Activated naive CD8-positive, alpha-beta T cell treated with anti-CD3 and anti-CD28 coated beads, Interleukin-2, amount 50 U/mL, for 24 hours (primary cell): ENCODE results near the gene ZFP92.
A peak's percentile ranks its signal among the peaks of the same experiment; 100 is the strongest.

Experiments used
- ATAC-seq: fragments of 150-1000 bp; cut with Tn5 transposase; one replicate; pipeline ENCODE4 v1.10.0; 2021
- DNase-seq: peaks from one replicate; pipeline ENCODE4 v3.0.0; 2021
- H3K27ac Mint-ChIP-seq: one replicate; pipeline ENCODE4 v1.8.0; 2021; ENCODE audit warnings: mild to moderate bottlenecking, mixed read lengths
- H3K27me3 Mint-ChIP-seq: one replicate; pipeline ENCODE4 v1.8.0; 2021; ENCODE audit warnings: mixed read lengths
- H3K36me3 Mint-ChIP-seq: one replicate; pipeline ENCODE4 v1.8.0; 2021; ENCODE audit warnings: low read depth, mixed read lengths
- H3K4me1 Mint-ChIP-seq: one replicate; pipeline ENCODE4 v1.8.0; 2021; ENCODE audit warnings: mixed read lengths
- H3K4me3 Mint-ChIP-seq: one replicate; pipeline ENCODE4 v1.8.0; 2021; ENCODE audit warnings: mild to moderate bottlenecking, moderate library complexity, mixed read lengths
- H3K9me3 Mint-ChIP-seq: one replicate; pipeline ENCODE4 v1.8.0; 2021; ENCODE audit warnings: mixed read lengths

Gene ZFP92, protein sequence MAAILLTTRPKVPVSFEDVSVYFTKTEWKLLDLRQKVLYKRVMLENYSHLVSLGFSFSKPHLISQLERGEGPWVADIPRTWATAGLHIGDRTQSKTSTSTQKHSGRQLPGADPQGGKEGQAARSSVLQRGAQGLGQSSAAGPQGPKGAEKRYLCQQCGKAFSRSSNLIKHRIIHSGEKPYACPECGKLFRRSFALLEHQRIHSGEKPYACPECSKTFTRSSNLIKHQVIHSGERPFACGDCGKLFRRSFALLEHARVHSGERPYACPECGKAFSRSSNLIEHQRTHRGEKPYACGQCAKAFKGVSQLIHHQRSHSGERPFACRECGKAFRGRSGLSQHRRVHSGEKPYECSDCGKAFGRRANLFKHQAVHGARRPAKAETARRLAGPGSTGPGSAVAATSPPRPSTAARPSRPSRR

DNA sequence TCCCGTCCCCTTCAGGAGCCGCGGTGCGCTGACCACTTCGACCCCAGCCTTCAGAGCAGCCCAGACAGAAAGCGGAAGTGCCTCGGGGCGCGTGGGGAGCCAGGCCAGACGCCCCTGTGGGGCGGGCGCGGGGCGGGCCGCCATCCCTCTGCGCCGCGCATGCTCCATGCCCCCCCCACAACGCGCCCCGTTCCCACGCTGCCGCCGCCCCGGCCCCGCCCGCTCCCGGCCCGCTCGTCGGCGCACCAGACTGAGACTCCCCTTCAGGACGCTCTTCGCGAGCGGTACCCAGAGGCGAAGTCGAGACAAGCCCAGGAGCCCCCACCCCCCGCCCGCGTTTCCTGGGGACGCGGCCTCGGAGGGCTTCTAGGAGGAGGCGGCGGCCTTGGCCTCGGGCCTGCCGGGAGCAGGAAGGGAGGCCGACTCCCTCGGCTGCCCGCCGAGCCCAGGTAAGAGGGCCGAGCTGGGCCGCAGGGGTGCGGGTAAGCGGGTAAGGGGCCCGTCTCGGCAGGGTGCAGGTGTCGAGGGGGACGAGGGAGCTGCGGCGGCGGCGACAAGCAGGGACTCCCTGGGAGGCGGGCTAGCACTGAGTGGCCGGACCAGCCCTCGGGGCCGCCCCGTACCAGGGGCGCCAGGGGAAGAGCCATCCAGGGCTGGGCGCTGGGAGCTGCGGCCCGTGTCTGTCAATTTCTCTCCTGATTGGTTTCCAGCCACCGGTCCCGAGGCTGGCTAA, at the start of gene ZFP92:
TSS of gene ZFP92 (plus strand) at position 218 of the 733 bp plus-strand sequence. CDS start 6,851 bp downstream, outside the sequence.
- no peaks in the 10 kb centered on the region for H3K9me3 Mint-ChIP-seq
- ATAC-seq: peak; percentile 81

DNA sequence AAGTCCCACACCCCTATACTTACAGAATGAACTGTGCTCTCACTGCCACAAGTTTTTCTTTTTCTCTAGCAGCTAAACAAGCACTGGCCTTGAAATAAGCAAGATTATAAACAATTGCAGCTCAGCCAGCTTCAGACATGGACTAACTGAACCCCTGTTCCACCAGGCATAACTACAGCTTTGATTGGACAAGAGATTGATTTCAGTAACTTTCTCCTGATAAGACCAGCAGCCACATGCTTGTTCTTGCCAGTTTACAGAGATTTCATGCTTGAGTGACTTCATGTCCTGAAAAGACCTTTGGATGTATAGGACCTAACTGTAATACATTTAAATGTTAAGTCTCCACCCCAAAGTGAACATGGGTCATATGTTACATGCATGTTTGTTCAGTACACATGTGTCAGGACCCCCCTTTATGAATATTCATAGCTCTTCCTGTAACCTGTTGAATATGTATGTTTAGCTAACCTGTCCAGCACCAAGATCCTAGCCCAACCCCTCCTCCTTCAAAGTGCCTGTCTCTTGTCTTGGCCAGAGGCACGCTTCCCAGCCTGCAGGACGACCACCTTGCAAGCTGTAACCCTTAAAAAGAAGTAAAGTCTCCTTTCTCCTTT, 49.4 kb upstream of the ZFP92 start:
- H3K36me3 Mint-ChIP-seq: no peaks in the 10 kb centered on the region
- no peak overlapping the region for H3K4me3 Mint-ChIP-seq
- H3K27me3 Mint-ChIP-seq: no peaks in the 10 kb centered on the region
- ATAC-seq: no peak
- DNase-seq: no peak
- H3K27ac Mint-ChIP-seq: no peak overlapping the region
- no peaks in the 10 kb centered on the region for H3K9me3 Mint-ChIP-seq
- no peaks in the 10 kb centered on the region for H3K4me1 Mint-ChIP-seq

More for the DNA sequence above, at the start of gene ZFP92:
- no peaks in the 10 kb centered on the region for H3K36me3 Mint-ChIP-seq
- no peak within 1 kb of the TSS for H3K27ac Mint-ChIP-seq
- H3K4me3 Mint-ChIP-seq: peak within 1 kb of the TSS; percentile 73
- no peaks in the 10 kb centered on the region for H3K27me3 Mint-ChIP-seq
- H3K4me1 Mint-ChIP-seq: peaks cover 8% of the 10 kb centered on the region
- peak; percentile 50 for DNase-seq

DNA sequence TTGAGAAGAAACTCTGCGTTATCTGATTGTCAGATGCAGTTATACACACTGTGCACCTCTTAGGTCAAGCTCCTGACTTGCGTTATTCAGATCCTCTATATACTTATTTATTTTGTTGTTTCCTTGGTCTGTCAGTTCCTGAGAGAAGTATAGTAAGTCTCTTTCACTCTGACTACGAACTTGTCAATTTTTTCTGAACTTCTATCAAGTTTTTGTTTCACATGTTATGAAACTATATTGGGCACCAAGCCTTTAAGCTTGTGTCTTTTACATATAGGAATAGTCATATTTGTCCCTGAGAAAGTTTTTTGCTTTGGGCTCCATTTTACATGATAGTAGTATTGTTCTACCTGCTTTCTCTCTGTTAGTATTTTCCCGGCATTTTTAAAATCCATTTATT, 45.6 kb upstream of the ZFP92 start:
- ATAC-seq: no peak
- Mint-ChIP-seq H3K9me3 (no peaks in the 10 kb centered on the region), H3K36me3 (no peaks in the 10 kb centered on the region), H3K4me1 (peaks cover 4% of the 10 kb centered on the region), H3K27me3 (peaks cover 2% of the 10 kb centered on the region), H3K4me3 (no peak overlapping the region), H3K27ac (no peak overlapping the region)
- DNase-seq: no peak

DNA sequence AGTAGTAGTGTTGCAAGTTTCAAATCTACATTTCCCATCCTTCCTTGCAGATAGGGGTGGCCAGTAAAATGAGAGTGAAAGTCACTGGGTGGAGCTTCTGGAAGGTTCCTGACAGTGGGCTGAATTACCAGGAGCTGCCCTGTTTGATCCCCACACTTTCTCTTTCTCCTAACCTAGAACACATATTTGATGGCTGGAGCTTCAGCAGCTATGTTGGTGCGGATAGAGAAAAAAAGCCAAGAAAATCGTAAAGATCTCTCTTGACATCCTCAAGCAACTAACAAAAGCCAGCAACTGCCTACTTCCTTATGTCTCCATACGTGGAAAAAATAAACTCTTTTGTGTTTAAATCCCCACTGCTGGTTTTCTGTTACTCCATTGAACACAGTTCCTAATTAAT, 45.2 kb upstream of the ZFP92 start:
- Mint-ChIP-seq H3K4me1 (peaks cover 4% of the 10 kb centered on the region), H3K36me3 (no peaks in the 10 kb centered on the region), H3K27me3 (peaks cover 2% of the 10 kb centered on the region), H3K4me3 (no peak overlapping the region), H3K27ac (no peak overlapping the region), H3K9me3 (no peaks in the 10 kb centered on the region)
- ATAC-seq (no peak), DNase-seq (no peak)

DNA sequence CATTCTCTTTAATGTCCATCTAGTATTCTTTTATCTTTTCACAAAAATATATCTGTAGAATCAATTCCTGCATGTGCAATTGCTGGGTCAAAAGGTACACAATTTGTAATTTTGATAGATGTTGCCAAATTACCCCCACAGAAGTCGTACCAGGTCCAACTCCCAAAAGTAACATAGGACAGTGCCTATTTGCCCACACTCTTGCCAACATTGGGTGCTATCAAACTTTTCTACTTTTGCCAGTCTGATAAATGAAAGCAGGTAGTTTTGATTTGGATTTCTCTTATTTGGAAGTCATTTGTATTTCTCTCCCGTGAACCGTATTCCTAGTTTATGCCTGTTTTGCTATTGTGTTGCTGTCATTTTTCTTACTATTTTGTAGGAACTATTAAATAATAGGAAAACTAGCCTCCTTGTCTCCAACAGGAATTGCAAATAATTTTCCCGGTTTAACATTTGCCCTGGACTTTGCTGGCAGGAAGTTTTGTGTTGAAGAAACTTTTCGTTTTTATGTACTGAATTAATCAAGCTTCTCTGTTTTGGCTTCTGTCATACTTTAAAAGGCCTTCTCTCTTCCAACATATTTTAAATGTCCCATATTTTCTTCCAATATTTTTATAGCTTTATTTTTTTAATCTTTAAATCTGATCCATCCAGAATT, 44.3 kb upstream of the ZFP92 start:
- Mint-ChIP-seq H3K27ac (no peak overlapping the region), H3K9me3 (no peaks in the 10 kb centered on the region), H3K27me3 (peaks cover 2% of the 10 kb centered on the region), H3K4me1 (peaks cover 4% of the 10 kb centered on the region), H3K4me3 (no peak overlapping the region), H3K36me3 (no peaks in the 10 kb centered on the region)
- ATAC-seq (no peak), DNase-seq (no peak)

DNA sequence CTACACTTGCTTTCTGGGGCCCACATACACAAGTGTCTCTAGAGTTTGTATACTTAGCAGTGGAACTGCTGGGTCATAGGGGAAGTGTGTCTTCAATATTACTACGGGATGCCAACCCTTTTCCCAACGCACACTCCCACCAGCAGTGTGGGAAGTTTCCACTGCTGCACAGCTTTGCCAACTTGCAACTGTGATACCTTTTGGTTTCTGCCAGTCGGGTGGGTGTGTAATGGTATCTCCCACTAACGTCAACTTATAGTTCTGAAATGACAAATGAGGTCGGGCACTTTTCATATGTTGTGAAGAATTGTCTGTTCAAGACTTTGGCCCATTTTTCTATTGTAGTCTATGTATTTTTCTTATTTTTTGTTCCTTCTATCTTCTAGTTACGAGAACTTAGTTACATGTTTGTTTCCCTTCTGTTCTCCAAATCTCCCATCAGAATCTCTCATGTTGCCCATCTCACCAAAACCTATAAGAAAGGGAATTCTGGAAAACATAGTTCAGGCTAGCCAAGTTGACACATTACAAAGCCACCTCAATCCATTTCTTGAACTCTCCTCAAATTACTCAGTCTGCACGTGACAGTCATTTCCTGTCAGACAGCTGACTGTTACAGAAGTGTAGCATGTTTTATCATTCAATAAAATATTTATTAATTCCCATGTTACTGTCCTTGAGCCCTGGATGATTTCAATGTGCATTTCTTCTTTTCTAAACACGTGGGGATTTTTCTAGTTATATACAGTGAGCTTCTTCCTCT, 40.8 kb upstream of the ZFP92 start:
- Mint-ChIP-seq H3K36me3 (no peaks in the 10 kb centered on the region), H3K27ac (no peak overlapping the region), H3K9me3 (no peaks in the 10 kb centered on the region), H3K27me3 (peaks cover 2% of the 10 kb centered on the region), H3K4me1 (peaks cover 4% of the 10 kb centered on the region), H3K4me3 (no peak overlapping the region)
- ATAC-seq (no peak), DNase-seq (no peak)

DNA sequence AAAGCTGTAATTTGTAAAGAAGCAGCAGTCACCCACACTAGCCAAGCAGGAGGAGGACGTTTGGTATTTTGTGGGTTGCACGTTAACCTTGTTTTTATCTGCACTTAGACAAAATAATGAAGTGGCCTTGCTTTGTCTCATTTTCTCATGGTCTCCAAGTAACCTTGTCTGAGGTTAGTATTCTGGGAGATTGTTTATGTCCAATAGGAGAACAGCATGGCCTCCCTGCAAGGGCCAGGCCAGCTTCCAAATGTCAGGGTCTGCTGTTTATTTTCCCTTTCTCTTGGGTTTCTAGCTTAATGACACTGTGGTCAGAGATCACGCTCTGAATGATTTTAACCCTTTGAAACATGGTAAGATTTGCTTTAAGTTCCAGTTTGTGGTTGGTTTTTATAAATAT, 40.0 kb upstream of the ZFP92 start:
- H3K4me1 Mint-ChIP-seq: peaks cover 4% of the 10 kb centered on the region
- no peaks in the 10 kb centered on the region for H3K9me3 Mint-ChIP-seq
- H3K27me3 Mint-ChIP-seq: peaks cover 2% of the 10 kb centered on the region
- no peak for ATAC-seq
- no peaks in the 10 kb centered on the region for H3K36me3 Mint-ChIP-seq
- H3K27ac Mint-ChIP-seq: no peak overlapping the region
- H3K4me3 Mint-ChIP-seq: no peak overlapping the region
- no peak for DNase-seq

DNA sequence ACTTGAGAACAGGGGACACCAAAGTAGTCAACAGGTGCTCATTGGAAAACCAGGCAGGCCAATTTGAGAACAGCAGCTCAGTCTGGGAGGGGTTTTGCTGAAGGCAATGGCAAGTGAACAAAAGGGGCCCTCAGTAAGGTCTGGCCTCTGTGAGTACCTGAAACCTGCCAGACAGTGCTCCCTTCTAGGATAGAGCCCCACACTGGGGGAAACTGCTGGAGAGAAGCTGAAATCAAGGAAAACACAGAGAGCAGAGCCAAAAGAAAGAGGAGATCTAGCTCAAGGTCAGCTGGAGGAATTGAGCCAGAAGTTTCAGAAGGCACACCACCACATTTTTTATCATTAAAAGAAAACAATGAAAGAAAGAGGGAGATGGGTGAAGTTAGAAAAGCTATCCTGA, 38.3 kb upstream of the ZFP92 start:
- Mint-ChIP-seq H3K27me3 (peaks cover 2% of the 10 kb centered on the region), H3K4me3 (no peak overlapping the region), H3K4me1 (peaks cover 4% of the 10 kb centered on the region), H3K9me3 (no peaks in the 10 kb centered on the region), H3K27ac (no peak overlapping the region), H3K36me3 (no peaks in the 10 kb centered on the region)
- DNase-seq: no peak
- ATAC-seq: no peak

DNA sequence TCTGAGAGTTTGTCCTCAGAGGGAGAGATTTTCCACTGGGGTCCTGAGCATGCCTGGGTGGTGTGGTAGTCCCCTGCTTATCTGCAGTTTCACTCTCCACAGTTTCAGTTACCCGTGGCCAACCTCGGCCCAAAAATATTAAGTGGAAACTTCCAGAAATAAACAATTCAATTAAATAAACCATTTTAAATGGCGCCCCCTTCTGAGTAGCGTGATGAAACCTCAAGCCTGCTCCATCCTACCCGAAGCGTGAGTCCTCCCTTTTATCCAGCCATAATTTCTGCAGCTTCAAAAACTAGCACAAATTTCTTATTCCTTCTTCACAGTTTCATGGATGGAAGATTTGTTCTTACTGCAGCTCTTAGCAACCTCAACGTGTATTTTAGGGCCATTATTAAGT, 36.8 kb upstream of the ZFP92 start:
- Mint-ChIP-seq H3K36me3 (no peaks in the 10 kb centered on the region), H3K27me3 (peaks cover 2% of the 10 kb centered on the region), H3K4me1 (peaks cover 4% of the 10 kb centered on the region), H3K4me3 (no peak overlapping the region), H3K9me3 (no peaks in the 10 kb centered on the region), H3K27ac (no peak overlapping the region)
- DNase-seq (no peak), ATAC-seq (no peak)

DNA sequence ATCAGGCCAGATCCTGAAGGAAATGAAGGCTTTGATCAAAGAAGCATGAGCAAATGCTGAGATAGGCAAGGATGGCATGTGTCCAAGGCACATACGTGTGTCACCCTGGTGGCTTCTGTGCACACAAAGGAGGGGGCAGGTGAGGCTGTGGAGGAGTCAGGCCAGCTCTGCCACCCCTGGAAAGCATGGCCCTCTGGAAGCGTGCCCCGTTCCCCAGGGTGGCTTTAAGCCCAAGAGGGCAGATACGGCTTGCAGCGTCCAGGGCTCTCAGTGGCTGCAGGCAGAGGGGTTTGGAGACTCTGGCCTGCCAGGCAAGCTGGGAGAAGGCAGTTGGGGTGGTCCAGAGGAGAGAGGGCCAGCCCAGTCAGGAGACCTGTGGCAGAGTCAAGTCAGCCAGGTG, 35.7 kb upstream of the ZFP92 start:
- Mint-ChIP-seq H3K9me3 (no peaks in the 10 kb centered on the region), H3K4me1 (peaks cover 1% of the 10 kb centered on the region), H3K4me3 (no peak overlapping the region), H3K27me3 (no peaks in the 10 kb centered on the region), H3K36me3 (no peaks in the 10 kb centered on the region), H3K27ac (no peak overlapping the region)
- DNase-seq (no peak), ATAC-seq (no peak)

DNA sequence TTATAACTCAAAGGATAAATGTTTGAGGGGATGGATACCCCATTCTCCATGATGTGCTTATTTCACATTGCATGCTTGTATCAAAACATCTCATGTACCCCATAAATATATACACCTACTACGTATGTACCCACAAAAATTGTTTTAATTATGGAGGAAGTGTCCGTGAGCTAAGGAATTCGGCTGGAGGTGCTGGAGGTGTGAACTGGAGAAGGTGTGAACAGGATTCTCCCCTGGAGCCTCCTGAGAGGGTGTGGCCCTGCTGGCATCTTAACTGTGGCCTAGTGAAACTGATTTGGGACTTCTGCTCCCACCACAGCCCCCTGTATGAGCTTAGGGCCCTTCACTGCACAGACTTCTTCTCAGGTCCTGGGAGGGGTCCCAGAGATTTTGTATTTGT, 33.5 kb upstream of the ZFP92 start:
- H3K36me3 Mint-ChIP-seq: no peaks in the 10 kb centered on the region

DNA sequence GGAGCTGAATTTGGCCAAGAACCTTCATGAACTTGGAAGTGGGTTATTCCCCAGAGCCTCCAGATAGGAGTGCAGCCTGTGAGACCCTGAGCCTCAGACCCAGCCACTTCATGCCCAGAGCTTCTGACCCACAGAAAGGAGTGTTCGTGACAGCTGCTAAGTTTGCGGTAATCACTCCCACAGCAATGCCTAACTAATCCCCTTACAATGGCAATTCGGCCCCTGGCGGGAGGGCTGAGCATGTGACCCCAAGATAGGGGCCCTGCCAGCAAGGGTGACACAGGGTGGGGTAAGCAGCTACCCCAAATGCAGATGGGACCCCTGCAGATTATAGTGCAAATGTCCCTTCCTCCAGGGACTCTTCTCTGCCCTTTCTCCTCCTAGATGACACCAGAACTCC, 32.7 kb upstream of the ZFP92 start:
- DNase-seq (no peak), ATAC-seq (no peak)
- H3K27me3 Mint-ChIP-seq: no peaks in the 10 kb centered on the region
- H3K9me3 Mint-ChIP-seq: no peaks in the 10 kb centered on the region
- no peak overlapping the region for H3K4me3 Mint-ChIP-seq
- H3K4me1 Mint-ChIP-seq: no peaks in the 10 kb centered on the region
- no peak overlapping the region for H3K27ac Mint-ChIP-seq
- no peaks in the 10 kb centered on the region for H3K36me3 Mint-ChIP-seq

More for the DNA sequence above, 33.5 kb upstream of the ZFP92 start:
- H3K4me1 Mint-ChIP-seq: no peaks in the 10 kb centered on the region
- no peaks in the 10 kb centered on the region for H3K27me3 Mint-ChIP-seq
- DNase-seq (no peak), ATAC-seq (no peak)
- H3K9me3 Mint-ChIP-seq: no peaks in the 10 kb centered on the region
- H3K27ac Mint-ChIP-seq: no peak overlapping the region
- no peak overlapping the region for H3K4me3 Mint-ChIP-seq

DNA sequence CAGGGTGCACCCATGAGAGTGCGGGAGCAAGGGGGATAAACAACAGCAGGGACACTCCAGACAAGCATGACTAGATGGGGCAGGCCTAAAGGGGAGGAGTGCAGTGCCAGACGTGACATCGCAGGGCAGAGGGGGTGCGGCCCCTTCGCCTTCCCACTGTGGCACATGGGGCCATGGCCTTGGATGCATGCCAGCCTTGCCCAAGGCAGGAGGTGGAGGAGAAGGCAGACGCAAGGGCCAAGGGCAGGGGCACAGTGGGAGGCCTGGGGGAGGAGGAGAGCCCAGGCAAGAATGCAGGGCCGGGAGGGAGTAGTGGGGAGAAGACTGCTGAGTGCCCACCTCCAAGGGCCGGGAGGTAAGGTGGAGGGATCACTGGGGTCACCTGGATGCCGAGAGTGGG, 31.8 kb upstream of the ZFP92 start:
- H3K4me1 Mint-ChIP-seq: no peaks in the 10 kb centered on the region
- no peak overlapping the region for H3K4me3 Mint-ChIP-seq
- no peak overlapping the region for H3K27ac Mint-ChIP-seq
- no peak for DNase-seq
- ATAC-seq: no peak
- no peaks in the 10 kb centered on the region for H3K36me3 Mint-ChIP-seq
- H3K9me3 Mint-ChIP-seq: no peaks in the 10 kb centered on the region
- H3K27me3 Mint-ChIP-seq: no peaks in the 10 kb centered on the region

DNA sequence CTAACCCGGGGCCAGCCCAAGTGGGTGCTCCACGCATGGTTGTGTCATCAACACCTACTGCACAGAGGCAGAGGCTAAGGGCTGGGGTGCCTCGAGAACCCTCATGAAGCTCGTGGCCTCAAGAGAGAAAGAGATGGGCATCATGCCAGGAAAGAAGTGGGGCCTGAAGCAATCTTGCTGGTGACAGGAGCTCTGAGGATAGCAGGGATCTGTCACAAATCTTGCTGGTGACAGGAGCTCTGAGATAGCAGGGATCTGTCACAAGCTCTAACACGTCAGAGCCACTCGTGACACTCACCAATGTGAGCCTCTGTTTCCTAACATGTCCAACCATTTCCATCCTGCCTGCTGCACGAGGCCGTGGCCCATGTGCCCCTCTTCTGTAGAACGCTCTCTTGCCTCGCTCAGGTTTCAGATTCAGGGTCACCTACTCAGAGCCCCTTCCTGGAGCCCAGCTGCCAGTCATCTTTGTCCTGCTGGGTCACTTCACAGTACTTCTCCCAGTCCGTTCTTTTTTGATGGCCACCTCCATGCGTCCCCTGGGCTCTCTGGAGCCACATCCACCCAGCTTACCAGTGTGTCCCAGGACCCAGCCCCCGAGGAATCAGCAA, 31.2 kb upstream of the ZFP92 start:
- no peaks in the 10 kb centered on the region for H3K27me3 Mint-ChIP-seq
- no peaks in the 10 kb centered on the region for H3K36me3 Mint-ChIP-seq
- no peak overlapping the region for H3K4me3 Mint-ChIP-seq
- no peaks in the 10 kb centered on the region for H3K9me3 Mint-ChIP-seq
- DNase-seq: no peak
- no peaks in the 10 kb centered on the region for H3K4me1 Mint-ChIP-seq
- no peak overlapping the region for H3K27ac Mint-ChIP-seq
- ATAC-seq: no peak
